ENCODE data around the gene GPR139. TPM values are rescaled to one million over a fixed set of nuclear protein-coding genes. Genes with fewer than 3 reads are reported as not detected.

The GPR139 gene
- total RNA-seq, 1 experiment from 2014 or later = 0.22 TPM

GRCh38 chr16:20040011-20040410, 33.7 kb downstream of the GPR139 start:
- H3K79me1 ChIP-seq (ENCODE audit: insufficient read depth, low read depth, low read length, poor library complexity, severe bottlenecking) = no peaks in the 10 kb centered on the region
- no peak overlapping the region for H3K4me3 Mint-ChIP-seq
- no peak overlapping the region for H3K23ac ChIP-seq (ENCODE audit: insufficient read length, low read depth, low read length)
- no peaks in the 10 kb centered on the region for H3K36me3 Mint-ChIP-seq (ENCODE audit: insufficient read depth in 1 of 3, low read depth in 3 of 3)
- no peak overlapping the region for H2BK120ac ChIP-seq (ENCODE audit: low read depth, low read length, poor library complexity, severe bottlenecking)
- H3K23me2 ChIP-seq (ENCODE audit: insufficient read length, low read depth, low read length, poor library complexity, severe bottlenecking) = no peaks in the 10 kb centered on the region
- no CpG with 5 or more reads among the region's 4 CpGs for WGBS (ENCODE audit: extremely low coverage, insufficient read length, low lambda C conversion rate)
- H3K9ac ChIP-seq (ENCODE audit: extremely low read depth, insufficient read length, low read length) = no peak overlapping the region
- no peak overlapping the region for H2BK20ac ChIP-seq (ENCODE audit: low read depth, low read length, poor library complexity, severe bottlenecking)
- H3T11ph ChIP-seq (ENCODE audit: low read length) = no peak overlapping the region
- H4K20me1 ChIP-seq (ENCODE audit: control insufficient read depth, insufficient read depth, insufficient read length) = no peaks in the 10 kb centered on the region
- no peak for TF ChIP-seq CTCF (conservative IDR thresholded peaks at IDR 0.05)
- no peak overlapping the region for H2AFZ ChIP-seq (ENCODE audit: low read length)
- no peaks in the 10 kb centered on the region for H3K27me3 ChIP-seq (ENCODE audit: insufficient read depth, low read length)
- no peak overlapping the region for H3K18ac ChIP-seq (ENCODE audit: insufficient read length, low read depth, low read length)
- H3K4ac ChIP-seq (ENCODE audit: low read depth, low read length) = no peak overlapping the region
- H3K4me2 ChIP-seq (ENCODE audit: insufficient read depth, insufficient read length, low read length) = no peak overlapping the region
- H4K5ac ChIP-seq (ENCODE audit: insufficient read length, low read depth, low read length) = no peak overlapping the region
- no peak overlapping the region for H3K27ac Mint-ChIP-seq
- peaks cover 16 to 27% of the 10 kb centered on the region in 2 experiments for H3K4me1 Mint-ChIP-seq
- H4K91ac ChIP-seq (ENCODE audit: insufficient read length, low read depth, low read length) = no peak overlapping the region
- H4K8ac ChIP-seq (replicated peaks; ENCODE audit: insufficient read length, low read depth, low read length) = no peak overlapping the region
- H3K27me3 Mint-ChIP-seq (ENCODE audit: low read depth) = peaks cover 3% of the 10 kb centered on the region; the same call in 1 of the 2 replicates
- no peak overlapping the region for H3K27ac ChIP-seq (ENCODE audit: insufficient read length, low read depth, low read length)
- H3K79me2 ChIP-seq (ENCODE audit: insufficient read depth, low read length) = no peaks in the 10 kb centered on the region
- H3K56ac ChIP-seq (ENCODE audit: insufficient read length, low read depth, low read length) = no peak overlapping the region
- no peak overlapping the region for H2AK5ac ChIP-seq (ENCODE audit: insufficient read length, low read length)
- DNase-seq = no peak
- no peak overlapping the region for H2BK12ac ChIP-seq (ENCODE audit: insufficient read length, low read depth, low read length)
- no peaks in the 10 kb centered on the region for H3K9me3 Mint-ChIP-seq
- no peak overlapping the region for H2BK15ac ChIP-seq (ENCODE audit: low read depth, low read length)
- H2BK5ac ChIP-seq (ENCODE audit: insufficient read length, low read length) = no peak overlapping the region
- H3K14ac ChIP-seq (ENCODE audit: insufficient read depth, low read length) = no peak overlapping the region; the same call in 1 of the 2 replicates
- peaks cover 7% of the 10 kb centered on the region; the same call in 1 of the 2 replicates for H3K4me1 ChIP-seq (ENCODE audit: insufficient read depth, low read length)
- no peaks in the 10 kb centered on the region for H3K9me3 ChIP-seq (ENCODE audit: control insufficient read depth, low read depth, low read length)

Data from H9 (cell line).